HPDE6-E6E7 (cell line): ENCODE data around the gene ATG2A.

Experiments
- DNase-seq: peaks from one replicate; pipeline ENCODE4 v3.0.0; 2011; ENCODE audit warnings: missing footprints; ENCODE audit errors: extremely low spot score

The ATG2A gene

DNA sequence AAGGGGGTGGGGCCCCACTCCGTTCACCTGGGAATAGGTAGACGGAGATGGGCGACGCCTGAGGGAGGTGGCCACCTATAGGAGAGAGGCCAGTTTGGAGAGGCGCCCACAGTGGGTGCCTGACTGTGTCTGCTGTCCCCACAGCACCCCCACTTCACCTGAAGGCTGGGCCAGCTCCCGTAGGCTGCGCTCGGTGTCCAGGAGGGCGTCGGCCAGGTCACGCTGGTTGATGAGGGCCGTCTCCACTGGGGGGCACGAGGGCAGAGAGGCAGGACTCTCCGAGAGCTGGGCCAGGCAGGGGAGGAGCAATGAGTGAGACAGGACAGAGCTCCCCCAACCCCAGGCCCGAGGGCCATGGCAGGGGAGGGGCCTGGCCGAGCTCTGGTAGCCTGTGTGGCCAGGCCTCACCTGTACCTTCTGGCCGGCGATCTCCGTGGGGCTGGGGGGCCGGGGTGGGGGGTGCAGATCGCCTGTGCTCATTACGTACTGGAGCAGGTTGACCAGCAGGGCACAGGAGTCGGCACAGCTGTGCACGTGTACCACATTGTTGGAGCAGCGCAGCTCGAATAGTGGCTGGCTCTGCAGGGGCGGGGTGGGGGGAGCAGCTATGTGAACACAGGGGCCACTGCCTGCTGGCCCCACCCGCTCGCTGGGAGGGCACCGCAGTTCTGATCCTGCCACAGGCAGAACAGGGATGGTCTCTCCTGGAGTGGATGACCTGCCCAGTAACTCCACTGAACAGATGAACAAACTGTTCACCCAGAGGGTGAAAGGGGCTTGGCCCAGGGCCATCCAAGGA is 14.7 kb downstream of the ATG2A start:
- no peak for DNase-seq

DNA sequence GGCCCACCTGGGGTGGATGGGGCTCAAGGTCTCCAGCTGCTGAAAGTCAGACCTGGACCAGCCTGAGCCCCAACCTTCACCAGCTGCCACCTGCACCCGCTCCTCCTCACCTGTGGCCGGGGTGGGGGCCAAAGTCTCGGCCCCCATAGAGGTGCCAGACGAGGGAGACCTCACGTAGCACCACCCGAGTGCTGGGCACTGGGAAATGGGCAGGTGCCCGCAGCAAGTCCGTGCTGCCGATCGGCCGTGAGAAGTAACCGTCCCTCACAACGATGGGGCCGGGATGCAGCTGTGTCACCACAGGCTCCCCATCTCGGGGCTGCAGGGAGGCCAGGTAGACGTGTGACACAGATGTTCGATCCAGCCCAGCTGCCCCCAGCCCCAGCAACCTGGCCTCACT is 16.2 kb downstream of the ATG2A start:
- no peak for DNase-seq

DNA sequence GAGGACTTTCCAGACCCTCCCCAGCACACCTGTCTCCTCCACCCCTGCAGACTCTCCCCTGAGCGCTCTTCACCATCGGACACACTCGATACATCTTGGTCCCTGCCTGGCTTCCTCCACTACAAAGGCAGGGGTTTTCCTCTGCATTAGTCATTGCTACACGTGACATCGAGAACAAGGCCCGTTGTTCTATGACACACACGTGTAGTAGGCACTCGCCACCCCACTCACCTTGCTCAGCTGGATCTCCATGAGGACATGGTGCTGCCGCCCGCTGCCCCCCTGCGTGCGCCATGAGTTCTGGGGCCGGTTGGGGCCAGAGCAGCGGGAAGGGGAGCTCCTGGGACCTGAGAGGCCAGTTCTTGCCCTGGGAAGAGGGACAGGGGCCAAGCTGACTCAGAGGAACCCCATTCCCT is 16.7 kb downstream of the ATG2A start:
- peak; percentile 94 for DNase-seq

DNA sequence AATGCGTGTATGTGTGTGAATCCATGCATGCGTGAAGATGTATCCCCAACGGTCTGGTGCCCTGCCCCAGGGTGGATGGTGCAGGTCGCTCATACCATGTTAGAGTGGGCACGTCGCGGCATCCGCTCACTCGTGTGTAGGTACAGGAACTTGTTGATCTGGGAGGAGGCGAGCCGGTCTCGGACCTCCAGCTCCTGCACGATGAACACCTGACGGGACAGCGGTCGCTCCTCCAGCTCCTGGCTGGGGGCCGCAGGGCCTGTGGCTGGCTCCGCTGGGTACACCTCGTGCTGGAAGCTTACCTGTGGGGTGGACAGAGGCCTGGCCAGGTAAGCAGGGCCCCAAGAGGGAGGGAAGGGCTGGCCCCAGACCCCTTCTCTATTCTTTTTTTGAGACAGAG is 18.5 kb downstream of the ATG2A start:
- no peak for DNase-seq

DNA sequence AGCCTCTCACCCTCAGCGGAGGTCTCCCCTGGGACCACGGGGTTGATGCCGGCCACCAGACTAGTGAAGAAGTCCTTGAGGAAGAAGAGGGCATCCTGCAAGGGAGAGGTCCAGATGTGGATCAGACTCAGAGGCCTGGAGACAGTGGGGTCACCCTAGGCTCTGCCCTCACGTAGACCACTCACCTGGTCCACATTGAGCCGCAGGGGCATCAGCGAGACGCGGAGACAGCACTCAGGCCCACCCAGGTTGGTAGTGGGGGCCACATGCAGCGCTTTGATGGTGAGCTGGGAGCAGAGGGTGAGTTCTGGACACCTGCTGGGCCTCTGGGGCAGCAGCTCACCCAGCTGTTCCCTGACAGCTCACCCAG is 18.9 kb downstream of the ATG2A start:
- no peak for DNase-seq

DNA sequence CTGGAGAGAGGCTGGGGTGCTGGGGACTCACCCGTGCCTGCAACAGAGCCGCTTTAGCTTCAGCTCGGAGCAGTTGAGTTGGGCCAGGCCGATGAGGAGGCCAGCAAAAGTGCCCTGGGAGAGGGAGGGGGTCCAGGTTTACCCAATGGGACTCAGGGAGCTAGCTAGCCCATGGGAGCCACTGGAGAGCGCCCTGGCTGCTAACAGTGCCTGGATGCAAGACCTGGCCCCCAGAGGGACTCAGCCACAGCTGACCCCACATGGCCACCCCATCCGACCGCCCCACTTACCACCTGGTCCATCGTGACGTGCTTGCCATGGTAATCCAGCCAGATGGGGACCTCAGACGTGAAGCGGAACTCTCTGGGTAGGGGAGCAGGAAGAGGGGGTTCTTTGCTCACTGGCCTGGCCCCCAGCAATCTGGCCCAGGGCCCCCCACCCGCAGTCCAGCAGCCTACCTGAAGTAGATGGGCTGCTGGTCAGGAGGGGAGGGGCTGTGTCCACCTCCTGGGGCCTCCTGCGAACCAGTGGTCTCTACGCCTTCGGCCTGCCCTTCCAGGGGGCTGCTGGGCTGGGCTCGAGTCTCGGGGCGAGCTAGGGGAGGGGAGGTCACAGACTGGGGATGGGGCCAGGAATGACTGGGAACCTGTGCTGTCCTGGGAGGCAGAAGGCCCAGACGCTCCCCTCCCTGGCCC is 19.5 kb downstream of the ATG2A start:
- no peak for DNase-seq

DNA sequence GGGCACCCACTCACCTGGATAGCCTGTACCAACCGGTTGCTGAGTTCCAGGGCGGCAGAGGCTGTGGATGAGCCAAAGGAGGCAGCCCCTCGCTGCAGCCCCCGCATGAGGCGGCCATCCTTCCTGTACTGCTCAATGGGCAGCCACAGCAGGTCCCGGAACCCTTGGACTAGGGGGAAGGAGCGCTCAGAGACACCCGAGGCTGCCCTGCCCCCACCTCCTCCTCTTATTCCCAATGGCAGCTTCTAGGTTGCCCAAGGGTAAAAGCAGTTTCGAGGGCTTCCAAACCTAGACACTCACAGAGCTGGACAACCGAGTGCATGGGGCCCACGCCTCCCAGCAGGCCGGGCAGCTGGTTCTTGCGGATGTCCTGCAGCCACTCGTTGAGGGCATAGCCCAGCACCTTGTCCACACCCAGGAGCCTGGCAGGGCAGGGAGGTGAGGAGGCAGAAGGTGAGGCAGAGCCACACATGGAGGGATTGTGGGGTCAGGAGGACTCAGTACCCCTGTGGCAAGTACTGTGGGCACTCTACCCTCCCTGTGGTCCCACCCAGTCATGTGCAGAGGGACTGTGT is 20.5 kb downstream of the ATG2A start:
- no peak for DNase-seq

DNA sequence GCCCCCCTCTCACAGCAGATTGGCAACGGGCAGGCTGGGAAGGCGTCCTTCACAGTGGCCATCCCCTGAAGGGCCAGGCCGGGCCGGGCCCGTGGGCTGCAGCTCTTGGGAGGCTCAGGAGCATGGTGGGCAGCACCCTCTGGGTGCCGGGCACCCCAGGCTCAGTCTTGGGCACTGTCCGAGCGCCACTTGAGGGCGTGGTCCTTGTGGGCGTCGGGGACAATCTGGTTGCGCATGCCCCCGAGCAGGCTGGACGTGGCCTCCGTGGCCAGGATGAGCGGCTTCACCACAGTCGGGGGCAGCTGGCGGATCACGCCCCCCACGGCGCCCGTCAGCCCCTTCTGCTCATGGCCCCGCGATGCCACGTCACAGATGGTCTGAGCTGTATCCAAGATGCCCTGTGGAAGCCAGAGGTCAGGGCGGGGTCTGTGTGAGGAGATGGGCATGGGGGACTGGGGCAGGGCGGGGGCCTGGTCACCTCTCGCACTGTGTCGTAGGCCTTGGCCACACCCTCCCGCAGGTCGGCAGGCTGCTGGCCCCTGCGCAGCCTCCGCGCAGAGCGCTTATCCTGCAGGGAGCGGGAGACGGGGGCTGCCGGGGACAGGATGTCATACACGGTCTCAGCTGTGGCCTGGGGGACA is 22.1 kb downstream of the ATG2A start:
- no peak for DNase-seq

DNA sequence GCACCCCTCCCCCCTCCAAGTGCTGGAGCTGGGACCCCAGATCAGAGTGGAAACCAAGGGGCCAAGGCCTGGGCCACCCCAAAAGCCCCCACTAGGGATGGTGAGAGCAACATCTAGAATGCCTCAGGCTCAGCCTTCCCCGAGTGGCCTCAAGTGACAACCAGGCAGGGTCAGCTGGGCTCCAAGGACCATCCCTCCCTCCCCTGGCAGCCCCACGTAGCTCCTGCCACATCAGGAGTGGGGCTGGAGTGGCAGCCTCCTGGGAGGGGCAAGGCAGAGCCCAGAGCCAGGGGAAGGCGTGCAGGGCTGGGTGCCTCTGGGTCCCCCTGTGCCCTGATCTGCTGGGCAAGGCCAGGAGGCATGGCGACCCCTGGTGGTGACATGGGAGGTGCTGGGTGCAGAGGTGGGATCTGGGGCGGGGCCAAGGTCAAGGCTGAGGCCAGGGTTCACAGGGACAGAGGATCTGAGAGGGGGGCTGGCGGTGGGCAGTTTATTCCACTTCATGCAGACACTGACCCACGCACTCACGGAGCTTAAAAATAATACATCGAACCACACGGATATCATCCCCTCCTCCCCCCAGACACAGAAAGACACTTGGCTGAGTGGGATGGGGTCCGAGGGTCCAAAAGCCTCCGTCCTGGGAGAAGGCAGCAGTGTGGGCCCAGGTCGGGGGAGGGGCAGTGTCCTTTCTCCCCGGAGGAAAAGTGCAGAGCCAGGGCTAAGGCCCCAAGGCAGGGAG is 22.8 kb downstream of the ATG2A start:
- DNase-seq: peak; percentile 66

DNA sequence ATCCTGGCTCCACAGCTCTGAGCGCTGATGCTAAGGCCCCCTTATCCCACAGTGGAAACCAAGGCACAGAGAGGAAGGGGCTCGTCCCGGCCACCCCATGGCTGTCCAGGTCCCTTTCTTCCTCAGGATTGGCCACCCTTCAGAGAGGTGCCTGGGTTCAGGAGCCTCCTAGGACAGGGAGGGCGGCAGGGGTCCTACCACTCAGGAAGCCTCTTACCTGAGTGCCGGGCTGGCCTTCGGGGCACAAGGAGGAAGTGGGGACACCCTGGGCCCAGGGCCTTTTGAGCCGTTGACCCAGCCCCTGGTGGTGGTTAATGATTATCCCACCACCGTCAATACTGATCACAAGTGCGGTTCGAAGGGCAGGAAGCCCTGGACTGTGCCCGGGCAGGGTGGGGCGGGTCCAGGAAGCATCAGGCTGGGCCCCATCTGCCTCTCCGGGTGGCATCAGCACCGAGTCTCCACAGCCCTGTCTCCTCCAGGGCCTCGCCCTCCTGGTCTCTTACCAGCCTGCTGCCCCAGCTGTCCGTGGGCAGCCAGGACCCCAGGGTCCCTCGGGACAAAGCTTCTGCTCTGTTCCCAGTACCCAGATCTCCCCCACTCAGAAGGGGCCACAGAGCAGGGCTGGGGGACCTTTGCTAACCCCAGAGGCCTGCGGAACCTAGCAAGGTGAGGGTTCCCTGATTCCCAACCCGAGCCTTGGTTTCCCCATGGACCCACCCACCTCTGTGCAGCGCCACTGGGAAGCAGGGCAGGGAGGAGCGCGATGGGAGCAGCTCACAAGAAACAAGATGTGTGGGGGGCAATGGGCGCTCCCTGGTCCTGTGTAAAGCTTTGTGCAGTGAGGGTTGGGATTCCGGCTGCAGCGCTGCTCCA is 23.6 kb downstream of the ATG2A start:
- no peak for DNase-seq

DNA sequence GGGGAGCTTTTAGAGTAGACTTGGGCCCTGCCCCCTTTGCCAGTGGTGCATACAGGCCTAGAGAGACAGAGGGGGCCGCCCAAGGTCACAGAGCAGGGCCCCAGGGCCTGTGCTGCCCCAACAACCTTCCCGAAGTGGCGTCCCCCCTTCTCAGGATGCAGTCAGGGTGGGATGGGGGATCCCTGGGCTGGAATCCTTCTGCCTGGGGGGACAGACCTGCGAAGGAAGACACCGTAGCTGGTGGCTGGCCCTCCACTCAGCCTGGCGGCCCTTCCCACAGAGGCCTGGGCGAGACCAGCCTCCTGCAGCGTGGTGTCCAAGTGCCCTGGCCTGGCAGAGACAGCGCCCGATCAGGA is 24.2 kb downstream of the ATG2A start:
- DNase-seq: no peak

DNA sequence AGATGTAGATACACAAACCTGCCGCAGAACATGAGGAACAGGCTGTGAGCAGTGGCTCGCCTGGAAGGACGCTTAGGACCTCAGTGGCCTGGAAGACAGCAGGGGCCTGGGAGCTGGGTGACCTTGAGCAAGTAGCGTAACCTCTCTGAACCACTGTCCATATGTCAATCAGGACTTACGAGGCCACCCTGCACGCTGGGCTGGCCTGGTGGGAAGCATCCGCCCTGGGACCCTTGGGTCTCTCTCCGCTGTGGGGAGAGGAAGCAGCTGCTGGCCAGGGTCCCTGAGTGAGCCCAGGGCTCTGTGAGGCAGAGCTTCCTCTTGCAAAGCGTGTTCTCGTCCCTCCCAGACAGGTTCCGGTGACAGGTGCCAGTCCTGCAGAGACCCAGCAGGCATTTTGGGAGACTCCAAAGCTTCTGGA is 24.6 kb downstream of the ATG2A start:
- DNase-seq: no peak

DNA sequence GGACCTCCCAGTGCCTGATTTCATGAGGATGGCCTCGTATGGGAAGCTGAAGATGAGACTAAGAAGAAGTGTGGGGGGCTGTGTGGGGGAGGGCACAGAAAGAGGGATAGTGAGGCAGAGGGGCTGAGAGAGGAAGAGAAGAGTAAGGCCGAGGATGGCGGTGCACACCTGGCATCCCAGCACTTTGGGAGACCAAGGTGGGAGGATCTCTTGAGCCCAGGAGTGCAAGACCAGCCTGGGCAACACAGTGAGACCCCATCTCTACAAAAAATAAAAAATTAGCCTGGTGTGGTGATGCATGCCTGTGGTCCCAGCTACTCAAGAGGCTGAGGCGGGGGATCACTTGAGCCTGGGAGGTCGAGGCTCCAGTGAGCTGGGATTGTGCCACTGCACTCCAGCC is 25.1 kb downstream of the ATG2A start:
- no peak for DNase-seq

DNA sequence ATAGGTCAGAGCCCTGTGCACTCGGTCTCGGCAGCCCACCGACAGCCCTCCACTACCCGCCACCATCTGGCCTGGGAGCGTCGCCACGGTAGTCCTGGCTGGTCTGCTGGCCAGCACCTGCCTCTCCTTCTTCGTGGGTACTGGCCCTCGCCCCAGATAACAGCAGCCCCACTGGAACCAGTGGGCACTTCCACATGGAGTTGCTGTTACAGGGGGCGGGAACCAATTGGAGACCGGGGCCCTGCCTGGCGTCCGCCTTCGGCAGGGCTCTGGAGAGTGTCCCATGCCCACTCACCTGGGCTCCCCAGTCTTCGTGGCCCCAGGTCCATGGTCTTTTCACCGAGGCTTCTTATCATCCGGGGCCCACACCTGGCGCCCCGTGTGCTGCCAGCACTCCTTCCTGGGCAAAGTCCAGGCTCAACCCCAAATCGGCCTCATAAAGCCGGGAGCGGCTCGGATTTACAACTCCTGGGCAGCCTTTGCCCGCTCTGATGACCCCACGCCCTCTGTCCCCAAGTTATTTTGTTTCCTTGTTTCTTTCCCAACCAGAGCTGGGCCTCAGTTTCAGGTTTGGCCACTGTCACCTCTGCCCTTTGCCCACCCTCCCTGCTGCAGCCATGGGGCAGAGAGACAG is 25.7 kb downstream of the ATG2A start:
- DNase-seq: no peak

DNA sequence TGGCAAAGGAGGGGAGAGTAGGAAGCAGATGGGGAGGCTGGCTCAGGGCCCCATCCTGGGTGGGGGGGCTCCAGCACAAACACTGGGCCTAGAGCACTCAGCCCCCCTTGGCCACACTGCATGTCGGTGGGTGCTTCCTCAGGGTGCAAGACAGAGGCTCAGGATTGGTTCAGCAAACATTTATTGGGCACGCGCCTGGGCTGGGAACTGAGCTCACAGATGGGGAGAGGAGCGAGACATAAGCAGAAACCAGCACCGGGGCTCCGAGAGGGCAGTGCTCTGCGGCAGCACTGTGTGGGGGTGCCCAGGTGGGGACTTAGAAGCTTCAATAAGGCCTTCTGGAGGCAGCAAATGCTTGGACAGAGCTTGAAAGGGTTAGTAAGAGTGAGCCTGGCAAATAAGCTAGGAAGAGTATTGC is 26.5 kb downstream of the ATG2A start:
- no peak for DNase-seq

DNA sequence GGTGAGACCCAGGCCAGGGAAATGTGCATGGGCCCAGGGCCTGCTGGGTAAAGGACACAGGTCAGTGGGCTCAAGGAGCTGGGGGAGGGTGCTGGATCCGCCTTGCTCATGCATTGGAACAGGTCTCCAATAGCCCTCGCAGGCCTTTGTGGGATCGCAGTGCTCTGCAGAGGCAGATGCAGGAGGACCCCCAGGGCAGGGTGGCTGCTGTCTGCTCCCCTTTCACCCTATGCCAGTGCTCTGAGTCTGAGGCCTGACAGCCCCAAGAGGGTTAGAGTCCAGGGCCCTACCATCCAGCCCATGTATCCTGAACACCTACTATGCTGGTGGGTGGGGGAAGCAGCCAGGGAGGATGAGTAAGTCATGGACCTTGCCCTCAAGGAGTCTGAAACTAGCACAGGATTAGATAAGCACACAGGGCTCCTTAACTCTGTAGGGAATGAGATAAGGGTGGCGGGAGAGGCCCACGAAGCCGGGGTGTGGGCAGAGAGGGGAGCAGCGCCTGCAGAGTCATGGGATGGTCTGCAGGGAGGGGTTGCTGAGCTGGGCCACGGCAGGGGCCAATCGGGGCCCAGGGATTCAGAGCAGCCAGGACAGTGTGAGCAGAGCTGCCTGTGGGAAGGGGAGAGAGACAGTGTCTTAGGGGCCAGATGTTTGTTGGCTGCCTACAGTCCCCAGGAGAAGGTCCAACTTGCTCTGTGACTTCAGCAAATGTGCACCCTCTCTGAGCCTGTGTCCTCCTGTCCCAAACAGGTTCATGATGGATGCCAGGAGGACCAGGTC is 28.1 kb downstream of the ATG2A start:
- DNase-seq: no peak

DNA sequence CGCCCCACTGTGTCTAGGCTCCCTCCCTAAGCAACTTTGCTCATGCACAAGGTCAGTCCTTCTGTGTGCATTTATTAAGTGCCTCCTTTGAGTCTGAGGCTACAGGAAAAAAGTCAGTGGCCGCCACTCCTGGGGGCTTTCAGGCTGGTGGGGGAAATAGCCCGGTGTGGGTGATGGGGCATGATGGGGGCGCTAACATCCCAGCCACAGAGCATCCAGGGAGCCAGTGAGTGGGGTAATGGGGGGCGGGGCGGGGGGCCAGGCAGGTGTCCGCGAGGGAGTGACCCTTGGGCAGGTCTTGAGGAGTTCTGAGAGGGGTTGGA is 28.6 kb downstream of the ATG2A start:
- DNase-seq: no peak

DNA sequence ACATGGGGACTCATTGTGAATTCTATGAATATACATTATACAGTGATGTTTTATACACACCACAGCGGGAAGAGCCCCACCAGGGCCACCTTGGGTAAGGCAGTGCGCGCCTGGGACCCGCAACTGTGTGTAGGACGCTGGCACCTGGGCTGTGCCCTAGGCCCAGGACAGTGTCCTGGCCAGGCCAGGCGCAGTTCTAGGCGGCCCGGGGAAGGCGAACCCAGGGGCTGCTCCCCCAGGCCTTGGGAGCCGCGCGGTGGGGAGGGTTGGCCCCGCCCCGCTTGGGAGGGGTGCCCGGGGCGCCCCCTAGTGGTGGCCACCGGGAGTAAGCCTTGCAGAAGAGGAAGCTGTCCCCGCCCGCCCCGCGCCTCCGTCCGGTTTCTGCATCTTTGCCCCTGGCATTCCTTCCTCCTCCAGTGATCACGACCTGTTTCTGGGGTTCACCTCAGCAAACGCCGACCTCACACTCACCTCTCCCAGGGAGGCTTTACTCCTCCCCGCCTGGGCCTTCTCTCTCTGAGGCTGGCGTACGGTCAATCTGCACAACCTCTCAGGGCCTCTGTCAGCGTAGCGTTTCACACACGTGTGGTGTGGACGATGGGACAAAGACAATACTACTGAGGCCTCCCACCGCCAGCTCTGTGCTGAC is 29.1 kb downstream of the ATG2A start:
- DNase-seq: peak; percentile 50

DNA sequence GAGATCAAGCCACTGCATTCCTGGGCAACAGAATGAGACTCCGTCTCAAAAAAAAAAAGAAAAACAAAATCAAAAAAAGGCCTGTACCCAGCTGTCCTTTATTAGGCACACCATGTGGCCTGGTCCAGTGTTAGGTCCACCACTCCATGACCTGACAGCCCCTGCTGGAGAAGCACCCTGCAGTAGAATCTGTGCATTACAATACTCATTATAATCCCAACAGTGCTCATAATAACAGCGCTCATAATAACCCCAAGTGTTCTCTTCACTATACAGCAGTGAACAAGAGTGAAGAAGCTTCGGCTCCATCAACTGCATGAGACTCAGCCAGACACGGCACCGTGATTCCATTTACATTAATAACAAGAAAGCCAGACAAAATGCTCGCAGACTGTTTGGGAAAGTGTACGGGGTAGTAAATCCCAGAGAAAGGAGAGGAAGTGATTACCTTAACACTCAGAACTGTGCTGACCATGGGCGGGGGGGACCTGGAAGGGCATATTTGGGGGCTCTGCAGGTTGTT is 29.7 kb downstream of the ATG2A start:
- DNase-seq: no peak
